Endodermal cell (in vitro differentiated cells): ENCODE data around the gene EFCAB6. TPM values are rescaled to one million over a fixed set of nuclear protein-coding genes. Genes with fewer than 3 reads are reported as not detected.

Source experiments
- DNase-seq: peaks from one replicate; pipeline ENCODE4 v3.0.0-alpha.2; 2017
- H3K27ac ChIP-seq: 2 replicates; pipeline ENCODE4 v1.5.1; 2013; ENCODE audit warnings: mild to moderate bottlenecking, low read depth, low read length, moderate library complexity
- H3K27me3 ChIP-seq: 2 replicates; pipeline ENCODE4 v1.6.1; 2013; ENCODE audit warnings: mild to moderate bottlenecking, low read length, moderate library complexity; ENCODE audit not compliant: insufficient read depth, control insufficient read depth, poor library complexity, severe bottlenecking
- H3K36me3 ChIP-seq: 2 replicates; pipeline ENCODE4 v1.7.0; 2013; ENCODE audit warnings: mild to moderate bottlenecking, low read length, moderate library complexity; ENCODE audit not compliant: control insufficient read depth, insufficient read depth
- H3K4me1 ChIP-seq: one replicate; pipeline ENCODE4 v1.7.0; 2013; ENCODE audit warnings: low read length; ENCODE audit not compliant: control insufficient read depth, insufficient read depth
- H3K4me3 ChIP-seq: 2 replicates; pipeline ENCODE4 v1.5.1; 2013; ENCODE audit warnings: mild to moderate bottlenecking, low read length, moderate library complexity
- H3K9ac ChIP-seq: 2 replicates; pipeline ENCODE4 v1.6.1; 2013; ENCODE audit warnings: mild to moderate bottlenecking, low read length, moderate library complexity; ENCODE audit not compliant: poor library complexity, severe bottlenecking; ENCODE audit errors: extremely low read depth
- H3K9me3 ChIP-seq: 2 replicates; pipeline ENCODE4 v1.6.1; 2013; ENCODE audit warnings: mild to moderate bottlenecking, low read length, moderate library complexity; ENCODE audit not compliant: control insufficient read depth
- H3K27ac Mint-ChIP-seq: 2 replicates; pipeline ENCODE4 v1.8.0; 2020; ENCODE audit warnings: mixed read lengths
- H3K27me3 Mint-ChIP-seq: 2 replicates; pipeline ENCODE4 v1.8.0; 2021; ENCODE audit warnings: mild to moderate bottlenecking, mixed read lengths; ENCODE audit not compliant: insufficient read depth
- H3K36me3 Mint-ChIP-seq: 2 replicates; pipeline ENCODE4 v1.8.0; 2020; ENCODE audit warnings: low read depth, mixed read lengths
- H3K4me1 Mint-ChIP-seq: 2 replicates; pipeline ENCODE4 v1.8.0; 2020; ENCODE audit warnings: mixed read lengths
- H3K4me3 Mint-ChIP-seq: 2 replicates; pipeline ENCODE4 v1.8.0; 2020; ENCODE audit warnings: mild to moderate bottlenecking, moderate library complexity, mixed read lengths
- H3K9me3 Mint-ChIP-seq: 2 replicates; pipeline ENCODE4 v1.8.0; 2020; ENCODE audit warnings: mild to moderate bottlenecking, mixed read lengths
- WGBS, 2 experiments: methylation state at CpG; one replicate each; pipeline versions ENCODE4 v1.1.5 to v1.1.7; 2013; ENCODE audit warnings: missing lambda C conversion rate in 2 of 2, mixed read lengths in 1 of 2; ENCODE audit not compliant: insufficient coverage in 1 of 2, insufficient read length in 1 of 2; 5-methylcytosine and 5-hydroxymethylcytosine counted together
- total RNA-seq, 2 donors: library from RNA; stranded (reverse); fragmentation: NEBNext Ultra II Directional in 1 of 2; extraction: Animal tissue kit (Norgen Biotek cat#: 25700) in 1 of 2; gene quantifications; 2 replicates in 1 of 2; 3 replicates in 1 of 2; pipeline ENCODE4 v1.2.1, GENCODE V29; 2021
- TF ChIP-seq, protein P1 (sequence below): fragments of 200-600 bp; sonication (generic); conservative IDR thresholded peaks from 2 replicates; pipeline ENCODE4 v1.5.0; 2021; ENCODE audit warnings: antibody characterized with exemption, mild to moderate bottlenecking

EFCAB6 gene
- total RNA-seq, 2 donors from 2014 or later = 1.8 to 2.0 TPM

DNA sequence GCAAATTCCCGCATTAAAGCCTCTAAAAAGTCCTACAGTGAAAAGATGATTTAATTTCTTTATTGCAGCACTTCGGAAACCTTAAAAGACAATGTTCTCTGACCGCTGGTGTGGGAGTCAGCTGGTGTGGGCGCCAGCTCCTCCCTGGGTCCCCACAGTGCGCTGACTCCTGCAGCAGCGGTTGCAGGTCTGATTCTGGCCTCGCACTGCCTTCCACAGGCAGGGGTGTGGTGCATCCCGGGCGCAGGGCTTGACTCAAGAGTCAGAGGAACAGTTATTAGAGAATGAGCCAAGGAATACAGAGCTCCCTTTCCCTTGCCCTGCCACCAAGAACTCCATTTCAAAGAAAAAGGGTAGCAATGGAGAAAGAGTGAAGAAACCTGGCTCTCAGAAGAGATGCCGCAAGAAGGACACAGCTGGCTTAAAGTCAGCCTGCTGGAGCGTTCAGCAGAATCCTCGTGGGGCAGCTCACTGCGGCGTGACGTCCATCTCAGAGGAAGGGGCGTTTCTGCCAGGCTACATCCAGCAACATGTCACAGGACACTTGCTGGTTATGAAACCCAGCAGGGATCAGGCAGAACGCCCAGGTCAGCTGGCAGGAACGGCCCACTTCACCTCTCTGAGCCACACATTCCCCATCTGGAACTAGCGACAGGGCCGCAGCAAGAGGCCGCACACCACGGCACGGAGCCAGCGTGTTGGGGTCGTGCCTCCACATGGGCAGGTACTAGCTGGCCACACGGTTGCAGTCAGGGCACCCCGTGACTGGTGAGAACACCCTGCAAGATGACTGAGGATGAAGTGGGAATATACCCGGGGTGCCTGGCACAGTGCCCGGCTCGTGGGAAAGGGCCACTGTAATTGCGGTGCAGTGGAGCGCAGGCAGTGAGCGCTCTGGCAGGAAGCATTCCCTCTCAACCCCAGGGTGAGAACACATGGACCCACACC, 18.1 kb upstream of the EFCAB6 start:
- Mint-ChIP-seq H3K4me3 (no peak overlapping the region), H3K27me3 (no peaks in the 10 kb centered on the region), H3K4me1 (no peaks in the 10 kb centered on the region), H3K36me3 (peaks cover 15% of the 10 kb centered on the region), H3K27ac (no peak overlapping the region), H3K9me3 (no peaks in the 10 kb centered on the region)
- Histone ChIP-seq H3K4me3 (no peak overlapping the region), H3K4me1 (no peaks in the 10 kb centered on the region), H3K9ac (no peak overlapping the region), H3K36me3 (peaks cover 11% of the 10 kb centered on the region), H3K9me3 (no peaks in the 10 kb centered on the region), H3K27me3 (no peaks in the 10 kb centered on the region), H3K27ac (peak overlapping the region; percentile 32)
- TF ChIP-seq, protein P1, sequence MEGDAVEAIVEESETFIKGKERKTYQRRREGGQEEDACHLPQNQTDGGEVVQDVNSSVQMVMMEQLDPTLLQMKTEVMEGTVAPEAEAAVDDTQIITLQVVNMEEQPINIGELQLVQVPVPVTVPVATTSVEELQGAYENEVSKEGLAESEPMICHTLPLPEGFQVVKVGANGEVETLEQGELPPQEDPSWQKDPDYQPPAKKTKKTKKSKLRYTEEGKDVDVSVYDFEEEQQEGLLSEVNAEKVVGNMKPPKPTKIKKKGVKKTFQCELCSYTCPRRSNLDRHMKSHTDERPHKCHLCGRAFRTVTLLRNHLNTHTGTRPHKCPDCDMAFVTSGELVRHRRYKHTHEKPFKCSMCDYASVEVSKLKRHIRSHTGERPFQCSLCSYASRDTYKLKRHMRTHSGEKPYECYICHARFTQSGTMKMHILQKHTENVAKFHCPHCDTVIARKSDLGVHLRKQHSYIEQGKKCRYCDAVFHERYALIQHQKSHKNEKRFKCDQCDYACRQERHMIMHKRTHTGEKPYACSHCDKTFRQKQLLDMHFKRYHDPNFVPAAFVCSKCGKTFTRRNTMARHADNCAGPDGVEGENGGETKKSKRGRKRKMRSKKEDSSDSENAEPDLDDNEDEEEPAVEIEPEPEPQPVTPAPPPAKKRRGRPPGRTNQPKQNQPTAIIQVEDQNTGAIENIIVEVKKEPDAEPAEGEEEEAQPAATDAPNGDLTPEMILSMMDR = no peak
- 85 to 86% methylated on average over 26 to 33 of the region's 33 CpGs for WGBS, 2 experiments
- no peak for DNase-seq

DNA sequence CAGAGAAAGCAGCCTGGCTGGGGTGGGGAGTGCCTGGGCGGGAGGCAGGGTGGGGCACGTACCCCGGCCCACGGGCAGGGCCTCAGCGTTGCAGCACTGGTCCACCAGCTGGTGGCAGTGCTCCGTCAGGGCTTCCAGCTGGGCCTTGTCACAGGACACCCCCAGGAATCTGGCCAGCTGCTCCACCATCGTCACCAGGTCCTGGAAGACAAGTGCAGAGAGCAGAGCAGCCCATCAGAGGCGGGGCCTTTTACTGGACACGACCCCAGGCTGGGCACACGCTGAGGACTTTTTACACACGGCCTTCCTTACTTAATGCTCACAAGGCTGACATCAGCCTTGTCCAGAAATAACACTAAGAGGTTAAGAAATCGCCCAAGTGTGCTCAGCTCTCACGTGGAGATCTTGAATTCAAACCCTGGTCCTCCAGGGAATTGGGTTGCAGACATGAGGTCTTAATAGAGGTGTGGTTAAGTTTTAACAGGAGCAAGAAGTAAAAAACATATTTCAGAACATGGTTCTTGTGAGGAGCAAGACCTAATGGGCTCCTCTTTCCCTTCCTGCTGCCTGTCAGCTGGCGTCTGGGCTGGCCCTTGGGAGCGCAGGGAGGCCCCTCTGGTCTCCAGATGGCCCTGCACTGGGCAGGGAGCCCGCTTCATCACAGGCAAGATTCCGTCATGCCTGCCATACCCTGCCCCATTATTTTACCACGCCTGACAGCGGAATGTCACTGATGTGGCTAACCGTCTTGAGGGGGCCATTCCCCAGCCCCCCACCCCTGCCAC, 17.1 kb upstream of the EFCAB6 start:
- Histone ChIP-seq H3K4me1 (peaks cover under 1% of the 10 kb centered on the region), H3K27me3 (no peaks in the 10 kb centered on the region), H3K36me3 (peaks cover 15% of the 10 kb centered on the region), H3K4me3 (no peak overlapping the region), H3K9ac (no peak overlapping the region), H3K9me3 (no peaks in the 10 kb centered on the region), H3K27ac (no peak overlapping the region)
- H3K27ac Mint-ChIP-seq = no peak overlapping the region
- H3K4me1 Mint-ChIP-seq = no peaks in the 10 kb centered on the region
- no peaks in the 10 kb centered on the region for H3K27me3 Mint-ChIP-seq
- peak; percentile 71 for DNase-seq
- TF ChIP-seq, protein P1 = peak; percentile 43
- H3K36me3 Mint-ChIP-seq = peaks cover 23% of the 10 kb centered on the region
- H3K9me3 Mint-ChIP-seq = no peaks in the 10 kb centered on the region
- WGBS, 2 experiments = 82 to 94% methylated on average over 11 to 20 of the region's 20 CpGs
- no peak overlapping the region for H3K4me3 Mint-ChIP-seq

GRCh38 chr22:43828725-43828997, 16.6 kb upstream of the EFCAB6 start:
- Mint-ChIP-seq H3K36me3 (peaks cover 23% of the 10 kb centered on the region), H3K4me3 (no peak overlapping the region), H3K27me3 (no peaks in the 10 kb centered on the region), H3K4me1 (peaks cover 2% of the 10 kb centered on the region), H3K27ac (no peak overlapping the region), H3K9me3 (no peaks in the 10 kb centered on the region)
- Histone ChIP-seq H3K9me3 (no peaks in the 10 kb centered on the region), H3K27ac (no peak overlapping the region), H3K4me3 (no peak overlapping the region), H3K27me3 (no peaks in the 10 kb centered on the region), H3K9ac (no peak overlapping the region), H3K4me1 (peaks cover 6% of the 10 kb centered on the region), H3K36me3 (peaks cover 15% of the 10 kb centered on the region)
- DNase-seq = no peak
- 82 to 90% methylated on average over 4 to 6 of the region's 6 CpGs for WGBS, 2 experiments
- TF ChIP-seq, protein P1 = no peak
